GM19351 (cell line): ENCODE data around the gene LINC01488.

Experiments
- ATAC-seq: cut with Tn5 transposase; IDR thresholded peaks from one replicate; pipeline ENCODE4 v1.9.1; 2021; ENCODE audit warnings: mild to moderate bottlenecking, moderate library complexity; ENCODE audit not compliant: unreplicated experiment

The LINC01488 gene

DNA sequence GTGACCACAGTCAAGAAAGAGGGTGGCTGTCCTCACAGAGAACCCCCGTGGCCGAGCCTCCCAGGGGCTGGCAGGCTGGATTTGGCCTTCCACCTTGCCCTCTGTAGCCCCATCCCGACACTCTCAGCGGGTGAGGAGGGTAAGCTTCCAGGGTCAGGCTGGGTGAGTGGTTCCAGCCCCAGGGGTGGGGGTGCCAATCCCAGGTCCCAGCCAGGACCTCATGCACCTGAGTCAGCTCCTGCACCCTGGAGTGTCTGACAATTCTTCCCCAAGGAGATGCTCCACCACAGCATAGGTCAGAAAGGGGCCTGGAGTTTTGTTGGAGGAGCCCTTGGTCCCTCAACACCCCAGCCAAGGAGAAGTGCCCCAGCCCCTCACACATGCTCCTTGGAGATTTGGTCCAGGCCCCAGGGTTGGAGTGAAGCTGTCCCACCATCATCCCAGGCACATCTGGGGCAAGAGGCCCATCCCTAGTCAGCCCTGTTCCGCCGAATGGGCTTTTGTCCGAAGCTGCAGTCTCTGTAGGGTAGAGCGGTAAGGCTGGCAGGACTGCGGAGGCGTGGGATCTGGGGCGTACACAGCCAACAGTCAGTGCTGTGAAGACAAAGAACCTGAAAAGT lies 8.4 kb downstream of the LINC01488 start:
- ATAC-seq: no peak

DNA sequence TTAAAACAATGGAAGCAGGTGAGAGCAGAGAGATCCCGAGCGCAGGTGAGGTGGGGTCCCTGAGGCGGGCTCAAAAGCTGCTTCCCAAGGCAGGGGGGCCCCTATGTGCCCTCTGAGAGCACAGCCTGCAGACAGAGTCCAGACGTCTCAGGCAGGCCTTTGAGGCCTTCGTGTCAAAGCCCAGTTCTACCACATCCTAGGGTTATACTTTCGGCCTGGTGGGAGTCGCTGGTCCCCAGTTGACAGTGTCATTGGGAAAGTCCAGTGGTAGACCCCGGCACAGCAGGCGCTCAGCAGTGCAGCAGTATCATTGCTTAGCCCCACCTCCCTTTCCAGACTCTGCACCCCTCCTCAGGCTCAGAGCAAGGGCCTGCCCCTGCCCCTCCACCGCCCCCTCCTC lies 9.1 kb downstream of the LINC01488 start:
- no peak for ATAC-seq

DNA sequence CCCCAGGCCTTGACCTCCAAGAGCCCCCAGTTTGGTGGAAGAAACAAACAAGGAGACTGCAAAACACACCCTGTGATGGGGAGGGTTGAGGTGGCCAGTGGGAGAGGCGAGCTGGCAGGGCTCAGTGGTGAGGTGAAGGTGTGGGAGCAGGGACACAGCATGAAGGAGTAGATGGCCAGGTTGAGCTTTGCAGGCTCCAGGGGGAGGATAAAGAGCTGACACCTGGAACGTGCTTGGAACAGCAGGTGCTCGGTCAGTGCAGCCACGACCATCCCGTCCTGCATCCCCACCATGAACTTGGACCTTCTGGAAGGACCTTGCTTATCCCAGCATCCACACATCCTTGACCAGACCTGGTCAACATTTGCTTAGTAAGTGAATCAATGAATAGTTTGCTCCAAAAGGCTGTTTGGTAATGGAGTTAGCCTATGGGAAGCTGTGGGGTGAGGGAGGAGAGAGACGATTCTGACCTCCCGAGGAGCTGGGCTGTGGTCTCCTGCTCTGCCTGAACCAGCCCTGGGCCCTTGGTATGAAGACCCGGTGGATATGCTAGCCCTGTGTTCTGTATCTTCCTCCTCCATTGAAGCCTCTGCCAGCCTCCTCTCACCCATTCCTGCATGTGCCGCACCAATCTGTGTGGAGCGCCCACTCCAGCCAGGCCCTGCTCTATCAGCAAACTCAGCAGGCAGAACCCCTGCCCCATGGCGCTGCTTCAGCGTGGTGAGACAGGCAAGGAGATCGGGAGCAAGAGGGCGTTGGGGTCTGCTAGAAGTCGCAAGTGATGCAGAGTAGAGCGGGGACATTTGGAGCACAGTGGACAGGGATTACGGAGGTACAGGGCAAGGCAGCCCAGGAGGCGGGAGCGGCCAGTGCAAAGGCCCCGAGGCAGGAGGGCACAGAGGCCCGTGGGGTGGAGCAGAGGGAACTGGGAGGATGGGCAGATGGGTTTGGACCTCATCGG lies 9.9 kb downstream of the LINC01488 start:
- no peak for ATAC-seq

GRCh38 chr11:69492201-69492991 lies 10.9 kb downstream of the LINC01488 start:
- ATAC-seq: no peak

GRCh38 chr11:69493931-69494821 lies 12.7 kb downstream of the LINC01488 start:
- ATAC-seq: no peak

DNA sequence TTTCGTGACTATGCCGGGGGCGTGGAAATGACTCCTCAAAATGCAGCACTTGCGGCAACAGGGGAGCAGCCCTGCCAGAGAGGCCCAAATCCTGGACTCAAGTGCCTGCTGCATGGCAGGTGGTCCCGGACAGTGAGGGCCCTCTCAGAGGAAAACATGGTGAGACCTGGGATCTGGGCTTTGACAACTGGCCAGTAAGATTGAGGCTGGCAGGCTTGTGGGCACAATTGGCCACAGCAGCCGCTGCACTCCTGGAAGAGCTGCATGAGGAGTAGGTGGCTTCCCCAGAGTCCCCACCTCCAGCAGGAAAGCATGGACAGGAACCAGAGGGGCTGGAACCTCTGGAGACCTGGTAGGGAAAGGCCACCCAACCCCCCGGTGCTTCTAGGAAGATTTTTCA lies 13.4 kb downstream of the LINC01488 start:
- ATAC-seq: no peak

DNA sequence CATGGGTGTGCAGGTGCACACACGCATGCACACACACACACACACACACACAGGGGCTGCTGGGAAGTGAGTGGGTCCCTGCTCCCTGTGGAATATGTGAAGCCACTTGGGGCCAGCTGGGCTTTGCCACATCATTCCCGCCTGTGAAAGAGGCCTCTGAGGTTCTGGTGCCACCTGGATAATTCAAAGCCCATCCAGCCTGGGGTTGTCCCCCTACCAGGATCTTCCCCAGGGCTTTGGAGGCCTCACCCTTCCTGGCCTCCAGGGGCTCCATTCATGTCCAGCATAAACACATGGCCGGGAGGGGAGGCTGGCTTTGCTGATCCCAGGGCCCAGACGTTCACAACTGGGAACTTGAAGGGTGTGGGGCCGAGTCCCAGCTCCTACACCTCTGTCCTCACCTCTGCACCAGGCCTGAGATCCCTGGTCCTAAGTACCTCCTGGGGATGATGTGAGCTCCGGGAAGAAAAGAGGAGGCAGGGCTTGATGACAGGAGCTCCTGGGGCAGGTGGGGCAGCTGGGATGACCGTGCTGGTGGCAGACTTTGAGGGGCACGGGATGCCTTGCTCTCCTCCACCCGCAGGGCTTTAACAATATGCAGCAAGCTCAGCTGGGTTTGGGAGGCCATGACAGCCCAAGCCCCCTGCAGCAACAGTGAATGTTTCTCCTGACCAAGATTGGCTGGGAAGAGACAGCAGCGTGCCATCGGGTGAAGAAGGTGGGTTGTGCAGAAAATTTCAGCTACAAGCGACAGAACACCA lies 14.2 kb downstream of the LINC01488 start:
- no peak for ATAC-seq

DNA sequence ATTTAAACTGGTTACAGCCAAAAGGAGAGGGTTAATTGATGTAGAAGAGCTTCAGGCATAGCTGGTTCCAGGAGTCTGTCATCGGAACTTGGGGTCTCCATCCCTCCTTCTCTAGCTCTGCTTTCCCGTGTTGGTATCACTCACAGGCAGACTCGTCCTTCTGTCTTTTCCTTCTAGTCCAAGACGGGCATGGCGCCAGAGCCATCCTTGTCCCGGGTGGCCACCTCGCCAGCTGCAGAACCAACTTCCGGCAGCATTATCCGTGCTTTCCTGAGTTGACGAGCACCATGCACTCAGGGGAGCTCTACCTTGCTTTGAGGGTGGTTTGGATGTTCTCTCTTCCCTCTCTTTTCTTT lies 14.7 kb downstream of the LINC01488 start:
- ATAC-seq: no peak

DNA sequence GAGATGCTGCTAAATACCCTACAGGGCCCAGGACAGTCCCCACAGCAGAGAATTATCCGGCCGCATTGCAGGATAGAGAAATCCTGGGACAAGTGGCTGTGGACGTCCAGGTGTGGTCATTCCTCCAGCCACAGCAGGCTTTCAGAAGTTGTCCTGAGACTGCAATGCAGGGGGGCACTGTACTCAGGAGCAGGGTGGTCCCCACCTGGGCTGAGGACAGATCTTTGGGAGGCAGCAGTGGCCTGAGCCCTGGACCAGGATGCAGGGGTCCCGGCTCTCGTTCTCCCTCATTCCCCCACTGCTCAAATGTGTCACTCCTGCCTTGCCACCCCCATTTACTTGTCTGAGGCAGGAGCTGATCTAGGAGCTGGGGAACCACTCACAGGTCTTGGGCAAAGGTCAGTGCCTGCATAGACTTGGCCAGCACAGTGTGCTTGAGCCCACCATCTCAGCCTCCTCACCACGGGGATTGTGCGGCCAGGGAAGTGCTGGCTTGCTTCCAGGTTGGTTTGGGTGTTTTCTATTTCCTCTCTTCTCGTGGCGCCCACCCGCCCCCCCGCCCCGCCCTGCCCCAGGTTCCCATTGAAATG lies 15.3 kb downstream of the LINC01488 start:
- no peak for ATAC-seq

DNA sequence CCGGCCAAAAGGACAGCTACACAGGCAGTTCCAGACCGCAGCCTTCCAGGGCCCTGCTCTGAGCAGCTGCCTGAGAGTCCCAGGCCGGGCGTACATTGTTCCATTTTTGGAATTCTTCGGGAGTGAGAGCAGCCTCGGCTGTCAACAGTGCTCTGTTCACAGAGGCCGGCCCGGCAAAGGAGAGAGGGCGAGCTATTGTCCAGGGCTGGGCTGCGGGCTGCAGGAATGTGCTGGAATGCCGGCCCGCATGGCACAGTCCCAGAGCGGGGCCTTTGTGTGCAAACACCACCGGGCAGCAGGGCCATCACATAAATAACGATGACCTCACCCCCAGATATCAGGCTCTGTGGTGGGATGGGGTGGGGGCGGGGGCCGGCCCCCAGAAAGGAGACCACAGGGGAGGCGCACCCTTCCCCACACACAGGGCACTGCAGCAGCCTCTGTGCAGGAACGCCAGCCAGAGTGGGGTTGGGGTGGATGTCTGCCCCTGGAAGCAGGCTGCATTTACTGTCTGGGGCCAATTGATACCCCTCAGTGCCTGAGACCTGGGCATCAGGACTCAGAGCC lies 15.8 kb downstream of the LINC01488 start:
- ATAC-seq: no peak

- ATAC-seq: no peak
Observed at GRCh38 chr11:69498614-69499175, 17.2 kb downstream of the LINC01488 start.

- ATAC-seq: no peak
Observed at GRCh38 chr11:69499186-69499917, 17.9 kb downstream of the LINC01488 start.

DNA sequence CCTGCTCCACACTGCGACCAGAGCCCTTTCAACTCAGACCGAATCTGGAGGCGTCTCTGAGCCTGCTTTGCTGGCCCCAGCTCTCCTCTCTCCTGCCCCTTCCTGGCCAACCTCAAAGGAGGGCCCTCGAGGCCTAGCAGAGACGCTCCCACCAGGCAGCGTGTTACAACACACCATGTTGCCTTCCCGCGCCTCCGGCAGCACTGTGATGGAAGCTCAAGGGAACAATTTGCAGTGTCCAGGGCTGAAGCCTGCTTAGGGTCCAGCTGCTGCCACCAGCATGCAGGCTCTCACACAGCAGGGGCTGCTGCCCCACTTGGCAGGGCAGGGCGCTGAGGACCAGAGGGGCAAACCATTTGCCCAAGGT lies 18.4 kb downstream of the LINC01488 start:
- ATAC-seq: no peak

DNA sequence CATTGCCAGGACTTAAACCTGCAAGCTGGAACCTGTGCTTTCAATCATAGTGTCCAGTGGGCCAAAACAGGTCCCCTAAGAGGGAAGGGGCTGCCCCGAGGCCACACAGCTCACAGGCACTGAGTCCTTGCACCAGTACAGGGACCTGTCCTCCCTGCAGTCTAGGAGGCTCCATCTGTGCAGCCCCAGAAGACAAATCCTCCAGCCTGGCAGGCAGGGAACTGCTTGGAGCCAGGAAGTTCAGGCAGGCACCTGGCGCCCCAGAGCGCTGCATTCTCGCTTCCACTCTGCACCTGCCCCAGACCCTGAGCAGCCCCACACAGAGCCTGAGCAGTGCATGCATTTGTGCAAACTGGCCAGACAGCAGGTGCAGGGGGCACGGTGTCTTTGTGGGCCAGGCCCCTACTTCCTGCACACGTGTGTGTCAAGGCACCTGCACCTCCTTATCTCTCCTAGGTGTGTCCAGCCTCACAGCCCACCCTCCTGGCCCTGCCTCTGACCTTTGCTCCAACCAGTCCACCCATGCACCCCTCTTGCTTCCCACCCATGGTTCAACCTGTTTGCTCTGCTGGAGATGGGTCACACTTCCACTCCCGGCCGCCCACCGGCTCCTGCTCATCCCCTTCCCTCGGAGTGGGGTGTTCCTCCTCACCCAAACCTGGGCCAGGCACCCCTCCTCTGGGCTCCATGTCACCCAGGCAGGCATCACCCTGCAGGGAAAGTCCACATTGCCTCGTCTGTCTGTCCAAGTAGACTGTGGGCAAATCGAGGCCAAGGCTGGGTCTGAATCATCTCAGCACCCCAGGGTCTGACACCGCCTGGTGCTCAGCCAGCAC lies 19.0 kb downstream of the LINC01488 start:
- ATAC-seq: no peak

DNA sequence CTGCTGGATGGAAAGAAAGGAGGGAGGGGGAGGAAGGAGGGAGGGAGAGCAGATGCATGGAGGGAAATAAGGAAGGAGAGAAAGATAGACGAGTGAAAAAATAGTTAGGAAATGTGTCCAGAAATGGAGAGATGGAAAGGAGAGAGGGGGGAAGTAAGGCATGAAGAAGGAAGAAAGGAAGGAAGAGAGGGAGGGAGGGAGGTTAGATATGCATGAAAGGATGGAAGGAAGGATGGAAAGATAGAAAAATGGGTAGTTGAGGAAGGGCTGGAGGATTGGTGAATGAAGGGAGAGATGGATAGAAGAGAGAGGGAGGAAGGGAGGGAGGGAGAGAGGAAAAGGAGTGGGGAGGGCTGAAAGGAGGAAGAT lies 19.6 kb downstream of the LINC01488 start:
- ATAC-seq: no peak

GRCh38 chr11:69501891-69502860 lies 20.7 kb downstream of the LINC01488 start:
- ATAC-seq: no peak
